ENCODE data around the gene IFFO2. TPM values are rescaled to one million over a fixed set of nuclear protein-coding genes. Genes with fewer than 3 reads are reported as not detected.

Gene IFFO2
- total and polyA plus RNA-seq, 2 of the 8 experiments (the other 6 are each of a cell fraction or from before 2014, with no cell fraction given), result 6.6 to 10.4 TPM

- TF ChIP-seq PHF8 (conservative IDR thresholded peaks at IDR 0.05; ENCODE audit: low read depth, low read length), result no peak
- no peak for TF ChIP-seq SP4 (IDR thresholded peaks at IDR 0.05; ENCODE audit: low read length)
Observed at GRCh38 chr1:18947570-18947969, 8.9 kb downstream of the IFFO2 start (continued).
